Type B pancreatic cell (in vitro differentiated cells): ENCODE data around the gene POLE. TPM values are rescaled to one million over a fixed set of nuclear protein-coding genes. Genes with fewer than 3 reads are reported as not detected.

Experiments
- DNase-seq: peaks from one replicate; pipeline ENCODE4 v3.0.0; 2021; ENCODE audit warnings: mixed read lengths; ENCODE audit not compliant: unreplicated experiment; ENCODE audit errors: extremely low spot score
- H3K27ac Mint-ChIP-seq: 2 replicates; pipeline ENCODE4 v1.8.0; 2021; ENCODE audit warnings: mild to moderate bottlenecking, mixed read lengths
- H3K27me3 Mint-ChIP-seq: 2 replicates; pipeline ENCODE4 v1.8.0; 2021; ENCODE audit warnings: mixed read lengths
- H3K36me3 Mint-ChIP-seq: 2 replicates; pipeline ENCODE4 v1.8.0; 2021; ENCODE audit warnings: mixed read lengths
- H3K4me1 Mint-ChIP-seq: one replicate; pipeline ENCODE4 v1.8.0; 2021; ENCODE audit warnings: mixed read lengths; ENCODE audit not compliant: unreplicated experiment
- H3K4me3 Mint-ChIP-seq: 2 replicates; pipeline ENCODE4 v1.8.0; 2021; ENCODE audit warnings: mild to moderate bottlenecking, mixed read lengths
- H3K9me3 Mint-ChIP-seq: 2 replicates; pipeline ENCODE4 v1.8.0; 2021; ENCODE audit warnings: mixed read lengths
- CTCF ChIP-seq: fragments of 200-600 bp; sonication (generic); conservative IDR thresholded peaks from 2 replicates; pipeline ENCODE4 v1.5.0; 2021; ENCODE audit warnings: antibody characterized with exemption, mild to moderate bottlenecking
- long read RNA-seq: library from polyadenylated mRNA; unstranded; transcript quantifications from one replicate; pipeline ENCODE4 v2.0.0, GENCODE V29; 2020
- total RNA-seq: library from RNA; stranded (reverse); gene quantifications from 2 replicates; pipeline ENCODE4 v1.2.1, GENCODE V29; 2021; ENCODE audit warnings: low replicate concordance

The POLE gene
- total RNA-seq = 67.3 and 113 TPM in 2 replicates
- long read RNA-seq, partial matches to known transcripts = 10 of 14 reads
- long read RNA-seq, other reads (novel, unspliced or antisense) = 2 of 14 reads

GRCh38 chr12:132687211-132688164 lies at the start of gene POLE, which contains the start of gene PXMP2:
TSS of gene POLE (minus strand) at chr12:132687342. CDS start at chr12:132687315, 27 bp downstream.
TSS of gene PXMP2 (plus strand) at chr12:132687587. CDS start at chr12:132687671, 84 bp downstream.
- H3K27ac Mint-ChIP-seq = peak within 1 kb of the TSS; percentile 79

GRCh38 chr12:132736913-132737312 lies 49.8 kb upstream of the POLE start:
- peaks cover 27% of the 10 kb centered on the region for H3K36me3 Mint-ChIP-seq
- no peak for DNase-seq

More at GRCh38 chr12:132687211-132688164, at the start of gene POLE, which contains the start of gene PXMP2:
- TF ChIP-seq CTCF = peak; percentile 25
- peak within 1 kb of the TSS; percentile 87 for H3K4me3 Mint-ChIP-seq
- DNase-seq = peak; percentile 96
- H3K27me3 Mint-ChIP-seq = no peaks in the 10 kb centered on the region
- peaks cover 14% of the 10 kb centered on the region for H3K36me3 Mint-ChIP-seq
- H3K9me3 Mint-ChIP-seq = no peaks in the 10 kb centered on the region
- peaks cover 15% of the 10 kb centered on the region for H3K4me1 Mint-ChIP-seq

GRCh38 chr12:132736378-132736777 lies 49.2 kb upstream of the POLE start:
- DNase-seq = no peak
- Mint-ChIP-seq H3K4me3 (no peak overlapping the region), H3K4me1 (peaks cover 8% of the 10 kb centered on the region), H3K27me3 (no peaks in the 10 kb centered on the region), H3K27ac (no peak overlapping the region), H3K36me3 (peaks cover 32% of the 10 kb centered on the region), H3K9me3 (no peaks in the 10 kb centered on the region)
- TF ChIP-seq CTCF = no peak

More at GRCh38 chr12:132736913-132737312, 49.8 kb upstream of the POLE start:
- Mint-ChIP-seq H3K27me3 (no peaks in the 10 kb centered on the region), H3K4me3 (no peak overlapping the region), H3K27ac (no peak overlapping the region), H3K4me1 (peaks cover 8% of the 10 kb centered on the region), H3K9me3 (no peaks in the 10 kb centered on the region)
- TF ChIP-seq CTCF = no peak

GRCh38 chr12:132735496-132735895 lies 48.4 kb upstream of the POLE start:
- no peak overlapping the region for H3K27ac Mint-ChIP-seq

GRCh38 chr12:132734206-132734605 lies 47.1 kb upstream of the POLE start:
- no peak overlapping the region for H3K27ac Mint-ChIP-seq
- DNase-seq = no peak
- peaks cover 41% of the 10 kb centered on the region for H3K36me3 Mint-ChIP-seq
- H3K4me1 Mint-ChIP-seq = peaks cover 16% of the 10 kb centered on the region
- TF ChIP-seq CTCF = no peak
- no peaks in the 10 kb centered on the region for H3K27me3 Mint-ChIP-seq
- H3K9me3 Mint-ChIP-seq = no peaks in the 10 kb centered on the region
- no peak overlapping the region for H3K4me3 Mint-ChIP-seq

More at GRCh38 chr12:132735496-132735895, 48.4 kb upstream of the POLE start:
- Mint-ChIP-seq H3K9me3 (no peaks in the 10 kb centered on the region), H3K4me1 (peaks cover 8% of the 10 kb centered on the region), H3K36me3 (peaks cover 36% of the 10 kb centered on the region), H3K27me3 (no peaks in the 10 kb centered on the region), H3K4me3 (no peak overlapping the region)
- DNase-seq = no peak
- no peak for TF ChIP-seq CTCF
